GM23338 (cell line): ENCODE data around the gene TRAF3. TPM values are rescaled to one million over a fixed set of nuclear protein-coding genes. Genes with fewer than 3 reads are reported as not detected.

Experiments
- ATAC-seq: fragments of 200-7000 bp; cut with Tn5 transposase; 3 replicates; pipeline ENCODE4 v1.9.1; 2020
- DNase-seq: peaks from one replicate; pipeline ENCODE4 v3.0.0-alpha.2; 2015; ENCODE audit warnings: low spot score
- H2AFZ ChIP-seq: fragments of 200-600 bp; sonication (generic); 2 replicates; pipeline ENCODE4 v1.8.0; 2016; ENCODE audit warnings: antibody characterized with exemption, mild to moderate bottlenecking, moderate library complexity
- H3F3A ChIP-seq: fragments of 200-600 bp; sonication (generic); replicated peaks from 2 replicates; pipeline ENCODE4 v1.8.0; 2017; ENCODE audit warnings: antibody characterized with exemption, mixed run types, low read depth
- H3K27ac ChIP-seq: fragments of 200-600 bp; sonication (generic); 2 replicates; pipeline ENCODE4 v1.6.1; 2016; ENCODE audit warnings: low read depth
- H3K27me3 ChIP-seq: fragments of 200-600 bp; sonication (generic); 2 replicates; pipeline ENCODE4 v1.8.0; 2016; ENCODE audit warnings: mild to moderate bottlenecking, mixed run types, moderate library complexity; ENCODE audit not compliant: insufficient read depth
- H3K36me3 ChIP-seq: fragments of 200-600 bp; sonication (generic); 2 replicates; pipeline ENCODE4 v1.8.0; 2016; ENCODE audit warnings: mild to moderate bottlenecking; ENCODE audit not compliant: insufficient read depth
- H3K4me1 ChIP-seq: fragments of 200-600 bp; sonication (generic); 2 replicates; pipeline ENCODE4 v1.8.0; 2016; ENCODE audit warnings: mild to moderate bottlenecking, moderate library complexity; ENCODE audit not compliant: insufficient read depth
- H3K4me2 ChIP-seq: fragments of 200-600 bp; sonication (generic); 2 replicates; pipeline ENCODE4 v1.7.1; 2017; ENCODE audit warnings: mixed run types
- H3K4me3 ChIP-seq: fragments of 200-600 bp; sonication (generic); 2 replicates; pipeline ENCODE4 v1.6.1; 2016; ENCODE audit warnings: mixed run types
- H3K79me2 ChIP-seq: fragments of 200-600 bp; sonication (generic); replicated peaks from 2 replicates; pipeline ENCODE4 v1.8.0; 2017; ENCODE audit warnings: mild to moderate bottlenecking; ENCODE audit not compliant: insufficient read depth
- H3K9me2 ChIP-seq: fragments of 200-600 bp; sonication (generic); 2 replicates; pipeline ENCODE4 v1.8.0; 2017; ENCODE audit not compliant: insufficient read depth
- H4K20me1 ChIP-seq: fragments of 200-600 bp; sonication (generic); replicated peaks from 2 replicates; pipeline ENCODE4 v1.8.0; 2017; ENCODE audit warnings: mild to moderate bottlenecking; ENCODE audit not compliant: insufficient read depth
- H3K27ac Mint-ChIP-seq: 2 replicates; pipeline ENCODE4 v1.8.0; 2020; ENCODE audit warnings: inconsistent platforms, mild to moderate bottlenecking, moderate library complexity, mixed read lengths
- H3K27me3 Mint-ChIP-seq: 3 replicates; pipeline ENCODE4 v1.8.0; 2022; ENCODE audit warnings: low read depth, mild to moderate bottlenecking, moderate library complexity, mixed read lengths, inconsistent platforms; ENCODE audit not compliant: insufficient read depth, poor library complexity
- H3K36me3 Mint-ChIP-seq: 3 replicates; pipeline ENCODE4 v1.8.0; 2021; ENCODE audit warnings: low read depth, mild to moderate bottlenecking, inconsistent platforms, moderate library complexity, mixed read lengths
- H3K4me1 Mint-ChIP-seq: 3 replicates; pipeline ENCODE4 v1.8.0; 2020; ENCODE audit warnings: mild to moderate bottlenecking, inconsistent platforms, mixed read lengths
- H3K4me3 Mint-ChIP-seq: 3 replicates; pipeline ENCODE4 v1.8.0; 2021; ENCODE audit warnings: moderate library complexity, mild to moderate bottlenecking, inconsistent platforms, mixed read lengths
- H3K9me3 Mint-ChIP-seq: 3 replicates; pipeline ENCODE4 v1.8.0; 2020; ENCODE audit warnings: moderate library complexity, mild to moderate bottlenecking, inconsistent platforms, mixed read lengths
- CREB1 ChIP-seq: fragments of 250-450 bp; sonication (Bioruptor Pico); IDR thresholded peaks from 2 replicates; pipeline ENCODE4 v1.5.0; 2020; ENCODE audit warnings: low read depth, mild to moderate bottlenecking, moderate library complexity
- CTCF ChIP-seq, 2 experiments: fragments of 200-600 bp in 1 of 2; sonication (generic) in 1 of 2; conservative IDR thresholded peaks; 2 replicates each; pipeline versions ENCODE4 v1.5.1 to v1.6.1; 2016 to 2017; ENCODE audit warnings: antibody characterized with exemption in 2 of 2, low read depth in 2 of 2, mild to moderate bottlenecking in 2 of 2, moderate library complexity in 1 of 2
- ETS1 ChIP-seq: IDR thresholded peaks from 2 replicates; pipeline ENCODE4 v1.6.1; 2016; ENCODE audit warnings: antibody characterized with exemption
- EZH2 ChIP-seq: fragments of 200-600 bp; sonication (generic); IDR thresholded peaks from one replicate; pipeline ENCODE4 v1.8.0; 2017; ENCODE audit warnings: antibody characterized with exemption, mild to moderate bottlenecking, low read depth; ENCODE audit not compliant: unreplicated experiment
- JUNB ChIP-seq: IDR thresholded peaks from one replicate; pipeline ENCODE4 v1.6.1; 2016; ENCODE audit warnings: antibody characterized with exemption; ENCODE audit not compliant: unreplicated experiment
- POLR2AphosphoS5 ChIP-seq: IDR thresholded peaks from 2 replicates; pipeline ENCODE4 v1.6.1; 2016; ENCODE audit warnings: antibody characterized with exemption, low read depth
- REST ChIP-seq: IDR thresholded peaks from one replicate; pipeline ENCODE4 v1.6.1; 2018; ENCODE audit warnings: antibody characterized with exemption; ENCODE audit not compliant: unreplicated experiment
- ZNF331 ChIP-seq: fragments of 250-450 bp; sonication (Bioruptor Pico); IDR thresholded peaks from 2 replicates; pipeline ENCODE4 v1.5.0; 2020; ENCODE audit warnings: low read depth, mild to moderate bottlenecking, moderate library complexity
- ZNF462 ChIP-seq: fragments of 250-450 bp; sonication (Bioruptor Pico); IDR thresholded peaks from 2 replicates; pipeline ENCODE4 v1.5.0; 2020; ENCODE audit warnings: mild to moderate bottlenecking, moderate library complexity
- polyA plus RNA-seq: library from polyadenylated mRNA; unstranded; fragments of >200 nt; fragmentation: Nextera tagmentation; extraction: Ambion mirVana; gene quantifications from 2 replicates; pipeline ENCODE4 v1.2.1, GENCODE V29; 2016
- total RNA-seq: library from RNA; depleted of rRNA; stranded (reverse); fragments of >200 nt; shearing (Covaris generic); gene quantifications from 2 replicates; pipeline ENCODE4 v1.2.3, GENCODE V29; 2014

TRAF3 gene
- total and polyA plus RNA-seq, 2 experiments from 2014 or later = 3.7 to 9.3 TPM

- H3K36me3 Mint-ChIP-seq = no peaks in the 10 kb centered on the region
- H3K79me2 ChIP-seq = no peaks in the 10 kb centered on the region
- no peaks in the 10 kb centered on the region for H3K4me1 ChIP-seq
- TF ChIP-seq CTCF (conservative IDR thresholded peaks at IDR 0.05; ENCODE audit: low read depth in 2 of 2) (no peak), CREB1 (CRISPR knock-in tag) (no peak), ZNF331 (no peak), REST (no peak), EZH2 (no peak), ZNF462 (CRISPR knock-in tag) (no peak), JUNB (no peak), ETS1 (no peak), POLR2AphosphoS5 (no peak)
- no peak overlapping the region for H2AFZ ChIP-seq
- H4K20me1 ChIP-seq = no peaks in the 10 kb centered on the region
- H3K9me3 Mint-ChIP-seq = no peaks in the 10 kb centered on the region
- peaks cover 6% of the 10 kb centered on the region; the same call in 1 of the 3 replicates for H3K4me1 Mint-ChIP-seq
- no peaks in the 10 kb centered on the region for H3K27me3 ChIP-seq
- H3K27ac Mint-ChIP-seq = no peak overlapping the region
- no peaks in the 10 kb centered on the region for H3F3A ChIP-seq
- H3K9me2 ChIP-seq = no peaks in the 10 kb centered on the region
- H3K4me3 ChIP-seq = no peak overlapping the region
- ATAC-seq (no peak), DNase-seq (no peak)
- no peak overlapping the region for H3K4me2 ChIP-seq
- H3K27me3 Mint-ChIP-seq = no peaks in the 10 kb centered on the region
- H3K4me3 Mint-ChIP-seq = no peak overlapping the region
- no peak overlapping the region for H3K27ac ChIP-seq
- H3K36me3 ChIP-seq = no peaks in the 10 kb centered on the region
Observed at GRCh38 chr14:102889615-102890014, 112.4 kb downstream of the TRAF3 start.
